T-cell (primary cell): ENCODE results near the gene PLPP4. TPM values are rescaled to one million over a fixed set of nuclear protein-coding genes. Genes with fewer than 3 reads are reported as not detected.

Experiments
- ATAC-seq, 4 experiments: fragments of 200-7000 bp in 3 of 4; fragments of 150-1000 bp in 1 of 4; cut with Tn5 transposase; replicated peaks in 1 of 4; 1 replicate in 3 of 4; 2 replicates in 1 of 4; pipeline ENCODE4 v1.10.0; 2021; ENCODE audit warnings: moderate library complexity in 3 of 4, mild to moderate bottlenecking in 2 of 4, moderate number of reproducible peaks in 1 of 4
- CTCF ChIA-PET, 2 donors: fragments of 300-600 bp; sonication (Branson Sonifier 250); formaldehyde crosslinking; loops; one replicate each; lab custom pipeline; 2022; ENCODE audit warnings: antibody characterized with exemption in 2 of 2; lab: Charles Lee
- POLR2A ChIA-PET, 2 donors: fragments of 300-600 bp; sonication (Branson Sonifier 250); formaldehyde crosslinking; loops; one replicate each; lab custom pipeline; 2022; ENCODE audit warnings: antibody characterized with exemption in 2 of 2; lab: Charles Lee
- DNase-seq, 35 experiments: peaks; one replicate each; pipeline versions ENCODE4 v3.0.0 to v3.0.0-alpha.2; 2013 to 2023
- H3K27ac ChIP-seq: one replicate; pipeline ENCODE4 v1.5.1; 2013; ENCODE audit warnings: low read length
- H3K27me3 ChIP-seq, 2 experiments: replicated peaks in 1 of 2; 1 replicate in 1 of 2; 2 replicates in 1 of 2; pipeline versions ENCODE4 v1.6.1 to v1.7.0; 2013; ENCODE audit warnings: low read length in 1 of 2, mixed read lengths in 1 of 2; ENCODE audit not compliant: control insufficient read depth in 2 of 2, insufficient read depth in 2 of 2; ENCODE audit errors: extremely low read depth in 1 of 2
- H3K36me3 ChIP-seq, 2 donors: 1 replicate in 1 of 2; 2 replicates in 1 of 2; pipeline versions ENCODE4 v1.6.1 to v1.7.0; 2013; ENCODE audit warnings: low read length in 1 of 2; ENCODE audit not compliant: control insufficient read depth in 2 of 2, insufficient read depth in 1 of 2; ENCODE audit errors: extremely low read depth in 1 of 2
- H3K4me1 ChIP-seq, 2 experiments: 1 replicate in 1 of 2; 2 replicates in 1 of 2; pipeline versions ENCODE4 v1.6.1 to v1.7.0; 2013; ENCODE audit warnings: low read length in 2 of 2, mixed read lengths in 1 of 2; ENCODE audit not compliant: insufficient read depth in 2 of 2, control insufficient read depth in 1 of 2; ENCODE audit errors: extremely low read depth in 1 of 2
- H3K4me3 ChIP-seq, 2 donors: 1 replicate in 1 of 2; 2 replicates in 1 of 2; pipeline versions ENCODE4 v1.5.1 to v1.7.0; 2013; ENCODE audit warnings: mild to moderate bottlenecking in 2 of 2, low read length in 1 of 2, moderate library complexity in 1 of 2; ENCODE audit not compliant: control insufficient read depth in 1 of 2; ENCODE audit errors: extremely low read depth in 1 of 2
- H3K9me3 ChIP-seq: 2 replicates; pipeline ENCODE4 v1.7.0; 2013
- H3K27ac Mint-ChIP-seq, 2 donors: one replicate each; pipeline ENCODE4 v1.8.0; 2020 to 2021; ENCODE audit warnings: mild to moderate bottlenecking in 2 of 2, mixed read lengths in 2 of 2
- H3K27me3 Mint-ChIP-seq, 2 donors: one replicate each; pipeline ENCODE4 v1.8.0; 2021 to 2022; ENCODE audit warnings: mixed read lengths in 2 of 2
- H3K36me3 Mint-ChIP-seq: one replicate; pipeline ENCODE4 v1.8.0; 2021; ENCODE audit warnings: mixed read lengths
- H3K4me1 Mint-ChIP-seq, 3 donors: one replicate each; pipeline ENCODE4 v1.8.0; 2020 to 2022; ENCODE audit warnings: mixed read lengths in 3 of 3, mild to moderate bottlenecking in 1 of 3
- H3K4me3 Mint-ChIP-seq, 3 donors: one replicate each; pipeline ENCODE4 v1.8.0; 2020 to 2022; ENCODE audit warnings: mild to moderate bottlenecking in 3 of 3, mixed read lengths in 3 of 3, moderate library complexity in 3 of 3
- H3K9me3 Mint-ChIP-seq, 3 donors: one replicate each; pipeline ENCODE4 v1.8.0; 2020 to 2022; ENCODE audit warnings: mixed read lengths in 3 of 3
- WGBS: methylation state at CpG from one replicate; pipeline ENCODE4 v1.1.5; 2013; ENCODE audit warnings: missing lambda C conversion rate; ENCODE audit not compliant: insufficient coverage; 5-methylcytosine and 5-hydroxymethylcytosine counted together
- total RNA-seq, 35 experiments: library from RNA in 6 of 35; stranded (reverse) in 6 of 35; fragments of 120-200 nt in 1 of 35; gene quantifications; one replicate each; pipeline versions ENCODE4 v1.2.1 to v1.2.4 and lab custom pipeline; 2013 to 2026

PLPP4 gene
- total RNA-seq, 5 donors from 2014 or later (not counting 1 experiment from before 2014, with no cell fraction given), result not detected

GRCh38 chr10:120588311-120588710, 131.3 kb downstream of the PLPP4 start:
- H3K9me3 ChIP-seq, result no peaks in the 10 kb centered on the region
- H3K9me3 Mint-ChIP-seq, result peaks cover 3 to 6% (median 5%) of the 10 kb centered on the region in 3 donors
- H3K36me3 Mint-ChIP-seq, result no peaks in the 10 kb centered on the region
- no CpG with 5 or more reads among the region's 2 CpGs for WGBS
- H3K36me3 ChIP-seq, result no peaks in the 10 kb centered on the region
- H3K27ac ChIP-seq, result no peak overlapping the region
- H3K4me3 Mint-ChIP-seq, result no peak overlapping the region
- no peak overlapping the region for H3K4me3 ChIP-seq
- peaks cover 0 to 14% of the 10 kb centered on the region in 2 experiments for H3K27me3 ChIP-seq
- H3K27me3 Mint-ChIP-seq, result peaks cover 0 to 11% of the 10 kb centered on the region in 2 donors
- H3K4me1 Mint-ChIP-seq, result peaks cover 0 to 2% (median 0%) of the 10 kb centered on the region in 3 donors
- no peaks in the 10 kb centered on the region for H3K4me1 ChIP-seq
- H3K27ac Mint-ChIP-seq, result no peak overlapping the region
- ChIA-PET CTCF (no interaction called here), POLR2A (no interaction called here)
- DNase-seq (no peak), ATAC-seq (no peak)

GRCh38 chr10:120593693-120594092, 136.7 kb downstream of the PLPP4 start:
- DNase-seq (no peak), ATAC-seq (no peak)
- no peaks in the 10 kb centered on the region for H3K9me3 ChIP-seq
- no peaks in the 10 kb centered on the region for H3K36me3 Mint-ChIP-seq
- peaks cover 0 to 6% (median 5%) of the 10 kb centered on the region in 3 donors for H3K9me3 Mint-ChIP-seq
- H3K4me1 Mint-ChIP-seq, result no peaks in the 10 kb centered on the region
- H3K4me3 ChIP-seq, result no peak overlapping the region
- no peak overlapping the region for H3K4me3 Mint-ChIP-seq
- ChIA-PET CTCF (no interaction called here), POLR2A (no interaction called here)
- no peak overlapping the region for H3K27ac Mint-ChIP-seq
- H3K27me3 ChIP-seq, result peaks cover 0 to 8% of the 10 kb centered on the region in 2 experiments
- no peak overlapping the region for H3K27ac ChIP-seq
- H3K4me1 ChIP-seq, result no peaks in the 10 kb centered on the region
- H3K27me3 Mint-ChIP-seq, result peaks cover 0 to 7% of the 10 kb centered on the region in 2 donors
- no peaks in the 10 kb centered on the region for H3K36me3 ChIP-seq
- no CpG with 5 or more reads among the region's 2 CpGs for WGBS

GRCh38 chr10:120597902-120598301, 140.9 kb downstream of the PLPP4 start:
- ATAC-seq (no peak), DNase-seq (no peak)
- no peaks in the 10 kb centered on the region for H3K36me3 ChIP-seq
- POLR2A ChIA-PET, result no interaction called here
- 83% methylated on average over 2 of the region's 3 CpGs for WGBS
- H3K9me3 ChIP-seq, result no peaks in the 10 kb centered on the region
- H3K9me3 Mint-ChIP-seq, result no peaks in the 10 kb centered on the region
- H3K27me3 ChIP-seq, result peaks cover 0 to 9% of the 10 kb centered on the region in 2 experiments
- H3K27ac ChIP-seq, result no peak overlapping the region
- H3K4me3 ChIP-seq, result no peak overlapping the region
- no peaks in the 10 kb centered on the region for H3K4me1 ChIP-seq
- H3K4me1 Mint-ChIP-seq, result peaks cover 0 to 2% (median 0%) of the 10 kb centered on the region in 3 donors
- H3K4me3 Mint-ChIP-seq, result no peak overlapping the region
- no peaks in the 10 kb centered on the region for H3K27me3 Mint-ChIP-seq
- H3K36me3 Mint-ChIP-seq, result no peaks in the 10 kb centered on the region
- CTCF ChIA-PET, result no interaction called here
- no peak overlapping the region for H3K27ac Mint-ChIP-seq

- ChIA-PET CTCF (no interaction called here), POLR2A (no interaction called here)
- H3K4me3 Mint-ChIP-seq, result no peak overlapping the region
- Histone ChIP-seq H3K9me3 (no peaks in the 10 kb centered on the region), H3K27ac (no peak overlapping the region), H3K4me3 (no peak overlapping the region), H3K27me3 (peaks cover 0 to 9% of the 10 kb centered on the region in 2 experiments), H3K36me3 (no peaks in the 10 kb centered on the region), H3K4me1 (no peaks in the 10 kb centered on the region)
- 74% methylated on average over 5 of the region's 5 CpGs for WGBS
- no peaks in the 10 kb centered on the region for H3K27me3 Mint-ChIP-seq
- peaks cover 0 to 2% (median 0%) of the 10 kb centered on the region in 3 donors for H3K4me1 Mint-ChIP-seq
- DNase-seq (no peak), ATAC-seq (no peak)
- H3K27ac Mint-ChIP-seq, result no peak overlapping the region
- H3K36me3 Mint-ChIP-seq, result no peaks in the 10 kb centered on the region
- no peaks in the 10 kb centered on the region for H3K9me3 Mint-ChIP-seq
Measured at GRCh38 chr10:120598386-120598785, 141.4 kb downstream of the PLPP4 start.

GRCh38 chr10:120599200-120599724, 142.2 kb downstream of the PLPP4 start:
- CTCF ChIA-PET, result no interaction called here
- Mint-ChIP-seq H3K36me3 (no peaks in the 10 kb centered on the region), H3K4me3 (no peak overlapping the region), H3K4me1 (peaks cover 0 to 2% (median 0%) of the 10 kb centered on the region in 3 donors), H3K27ac (no peak overlapping the region), H3K27me3 (no peaks in the 10 kb centered on the region), H3K9me3 (no peaks in the 10 kb centered on the region)
- Histone ChIP-seq H3K27ac (no peak overlapping the region), H3K4me1 (no peaks in the 10 kb centered on the region), H3K36me3 (no peaks in the 10 kb centered on the region), H3K9me3 (no peaks in the 10 kb centered on the region), H3K4me3 (no peak overlapping the region), H3K27me3 (peaks cover 0 to 9% of the 10 kb centered on the region in 2 experiments)
- ATAC-seq (no peak), DNase-seq (no peak)
- POLR2A ChIA-PET, result no interaction called here
- 83% methylated on average over 2 of the region's 9 CpGs for WGBS

- 26% methylated on average over 7 of the region's 12 CpGs for WGBS
- peaks cover 0 to 9% of the 10 kb centered on the region in 2 experiments for H3K27me3 ChIP-seq
- no peaks in the 10 kb centered on the region for H3K9me3 ChIP-seq
- Mint-ChIP-seq H3K36me3 (no peaks in the 10 kb centered on the region), H3K4me1 (peaks cover 0 to 2% (median 0%) of the 10 kb centered on the region in 3 donors), H3K27me3 (no peaks in the 10 kb centered on the region), H3K9me3 (no peaks in the 10 kb centered on the region), H3K4me3 (no peak overlapping the region), H3K27ac (no peak overlapping the region)
- no peak overlapping the region for H3K4me3 ChIP-seq
- no peak for DNase-seq
- ATAC-seq, result no peak
- ChIA-PET POLR2A (no interaction called here), CTCF (no interaction called here)
- no peaks in the 10 kb centered on the region for H3K36me3 ChIP-seq
- no peaks in the 10 kb centered on the region for H3K4me1 ChIP-seq
- H3K27ac ChIP-seq, result no peak overlapping the region
Measured at GRCh38 chr10:120600871-120601649, 144.0 kb downstream of the PLPP4 start.
